Neural cell (in vitro differentiated cells): Measurements from ENCODE around the gene ZNF672.

Source experiments
- RAD21 ChIP-seq: fragments of 450-650 bp; conservative IDR thresholded peaks from 2 replicates; pipeline ENCODE4 v1.6.1; 2014; ENCODE audit warnings: antibody characterized with exemption, mild to moderate bottlenecking, moderate library complexity
- TF ChIP-seq, protein P1 (sequence below): fragments of 450-650 bp; IDR thresholded peaks from 2 replicates; pipeline ENCODE4 v1.5.1; 2014; ENCODE audit warnings: antibody characterized with exemption, mild to moderate bottlenecking, moderate library complexity; ENCODE audit not compliant: poor library complexity, severe bottlenecking

DNA sequence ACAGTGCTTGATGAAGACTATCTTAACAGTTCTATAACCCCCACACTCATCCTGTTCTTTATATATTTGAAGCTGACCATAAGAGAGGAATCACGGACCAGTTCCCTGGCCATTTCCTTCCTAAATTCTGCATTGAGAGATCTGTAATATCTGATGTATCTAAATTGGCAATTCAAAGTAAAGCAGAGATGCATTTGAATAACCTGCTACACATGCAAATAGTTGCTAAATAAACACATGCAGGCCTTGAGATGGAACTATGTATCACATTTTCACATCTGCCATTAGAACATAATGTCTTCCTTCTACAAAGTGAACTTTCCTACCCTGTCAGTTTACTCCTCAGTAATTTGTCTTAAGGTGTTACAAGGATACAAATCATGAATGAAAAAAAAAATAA is 47.6 kb downstream of the ZNF672 start:
- TF ChIP-seq, protein P1, sequence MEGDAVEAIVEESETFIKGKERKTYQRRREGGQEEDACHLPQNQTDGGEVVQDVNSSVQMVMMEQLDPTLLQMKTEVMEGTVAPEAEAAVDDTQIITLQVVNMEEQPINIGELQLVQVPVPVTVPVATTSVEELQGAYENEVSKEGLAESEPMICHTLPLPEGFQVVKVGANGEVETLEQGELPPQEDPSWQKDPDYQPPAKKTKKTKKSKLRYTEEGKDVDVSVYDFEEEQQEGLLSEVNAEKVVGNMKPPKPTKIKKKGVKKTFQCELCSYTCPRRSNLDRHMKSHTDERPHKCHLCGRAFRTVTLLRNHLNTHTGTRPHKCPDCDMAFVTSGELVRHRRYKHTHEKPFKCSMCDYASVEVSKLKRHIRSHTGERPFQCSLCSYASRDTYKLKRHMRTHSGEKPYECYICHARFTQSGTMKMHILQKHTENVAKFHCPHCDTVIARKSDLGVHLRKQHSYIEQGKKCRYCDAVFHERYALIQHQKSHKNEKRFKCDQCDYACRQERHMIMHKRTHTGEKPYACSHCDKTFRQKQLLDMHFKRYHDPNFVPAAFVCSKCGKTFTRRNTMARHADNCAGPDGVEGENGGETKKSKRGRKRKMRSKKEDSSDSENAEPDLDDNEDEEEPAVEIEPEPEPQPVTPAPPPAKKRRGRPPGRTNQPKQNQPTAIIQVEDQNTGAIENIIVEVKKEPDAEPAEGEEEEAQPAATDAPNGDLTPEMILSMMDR, result no peak
- TF ChIP-seq RAD21, result no peak
